ENCODE data around the gene SDC4.

SDC4 gene

DNA sequence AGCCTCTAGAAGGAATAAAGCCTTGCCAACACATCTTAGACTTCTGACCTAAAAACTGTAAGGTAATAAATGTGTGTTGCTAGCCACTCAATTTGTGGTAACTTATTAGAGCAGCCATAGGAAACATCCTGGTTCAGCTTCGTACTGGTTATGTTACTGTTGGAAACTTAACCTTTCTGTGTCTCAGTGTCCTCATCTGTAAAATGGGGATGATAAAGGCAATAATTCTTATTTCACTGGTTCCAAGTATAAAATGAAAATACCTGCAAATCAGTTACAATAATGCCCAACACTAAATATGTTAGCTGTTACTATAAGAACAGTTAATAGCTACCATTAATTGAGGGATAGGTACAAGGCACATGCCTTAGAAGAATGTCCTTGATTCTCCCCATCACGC is 55.9 kb downstream of the SDC4 start:
- no peak overlapping the region for H3K4me3 ChIP-seq (replicated peaks in 1 of 2; ENCODE audit: low read depth in 2 of 2, low read length in 2 of 2)
- no peak for DNase-seq (ENCODE audit: low read depth in 2 of 2)
- TF ChIP-seq, protein P1, sequence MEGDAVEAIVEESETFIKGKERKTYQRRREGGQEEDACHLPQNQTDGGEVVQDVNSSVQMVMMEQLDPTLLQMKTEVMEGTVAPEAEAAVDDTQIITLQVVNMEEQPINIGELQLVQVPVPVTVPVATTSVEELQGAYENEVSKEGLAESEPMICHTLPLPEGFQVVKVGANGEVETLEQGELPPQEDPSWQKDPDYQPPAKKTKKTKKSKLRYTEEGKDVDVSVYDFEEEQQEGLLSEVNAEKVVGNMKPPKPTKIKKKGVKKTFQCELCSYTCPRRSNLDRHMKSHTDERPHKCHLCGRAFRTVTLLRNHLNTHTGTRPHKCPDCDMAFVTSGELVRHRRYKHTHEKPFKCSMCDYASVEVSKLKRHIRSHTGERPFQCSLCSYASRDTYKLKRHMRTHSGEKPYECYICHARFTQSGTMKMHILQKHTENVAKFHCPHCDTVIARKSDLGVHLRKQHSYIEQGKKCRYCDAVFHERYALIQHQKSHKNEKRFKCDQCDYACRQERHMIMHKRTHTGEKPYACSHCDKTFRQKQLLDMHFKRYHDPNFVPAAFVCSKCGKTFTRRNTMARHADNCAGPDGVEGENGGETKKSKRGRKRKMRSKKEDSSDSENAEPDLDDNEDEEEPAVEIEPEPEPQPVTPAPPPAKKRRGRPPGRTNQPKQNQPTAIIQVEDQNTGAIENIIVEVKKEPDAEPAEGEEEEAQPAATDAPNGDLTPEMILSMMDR (IDR thresholded peaks at IDR 0.05; ENCODE audit: low read depth, low read length): no peak

DNA sequence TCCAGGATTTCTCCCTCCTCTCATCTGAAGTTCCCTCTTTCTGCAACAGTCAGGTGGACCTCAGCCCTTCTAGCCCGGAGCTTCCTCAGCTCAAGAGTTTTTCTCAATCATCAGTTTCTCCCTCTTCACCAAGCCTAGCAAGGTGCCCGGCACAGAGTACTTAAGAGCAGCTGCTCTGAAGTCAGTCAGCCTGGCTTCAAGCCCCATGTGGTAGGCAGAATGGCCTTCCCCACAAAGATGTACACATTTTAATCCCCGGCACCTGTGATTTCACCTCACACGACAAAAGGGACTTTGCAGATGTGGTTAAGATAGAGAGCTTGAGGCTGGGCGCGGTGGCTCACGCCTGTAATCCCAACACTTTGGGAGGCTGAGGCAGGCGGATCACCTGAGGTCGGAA is 56.7 kb downstream of the SDC4 start:
- TF ChIP-seq, protein P1 (IDR thresholded peaks at IDR 0.05; ENCODE audit: low read depth, low read length): no peak
- no peak for DNase-seq (ENCODE audit: low read depth in 2 of 2)
- H3K4me3 ChIP-seq (replicated peaks in 1 of 2; ENCODE audit: low read depth in 2 of 2, low read length in 2 of 2): no peak overlapping the region

- no peak overlapping the region for H3K4me3 ChIP-seq (replicated peaks in 1 of 2; ENCODE audit: low read depth in 2 of 2, low read length in 2 of 2)
- TF ChIP-seq, protein P1 (IDR thresholded peaks at IDR 0.05; ENCODE audit: low read depth, low read length): peak; percentile 88
- peak; percentile 80 to 84 for DNase-seq (ENCODE audit: low read depth in 2 of 2)
These were observed 57.4 kb downstream of the SDC4 start for GRCh38 chr20:45290677-45291355.

GRCh38 chr20:45289942-45290676 is 58.1 kb downstream of the SDC4 start:
- no peak for DNase-seq (ENCODE audit: low read depth in 2 of 2)
- H3K4me3 ChIP-seq (replicated peaks in 1 of 2; ENCODE audit: low read depth in 2 of 2, low read length in 2 of 2): no peak overlapping the region
- TF ChIP-seq, protein P1 (IDR thresholded peaks at IDR 0.05; ENCODE audit: low read depth, low read length): no peak

- no peak for DNase-seq (ENCODE audit: low read depth in 2 of 2)
- no peak overlapping the region for H3K4me3 ChIP-seq (replicated peaks in 1 of 2; ENCODE audit: low read depth in 2 of 2, low read length in 2 of 2)
- TF ChIP-seq, protein P1 (IDR thresholded peaks at IDR 0.05; ENCODE audit: low read depth, low read length): no peak
These were observed 59.4 kb downstream of the SDC4 start for GRCh38 chr20:45288860-45289259.

DNA sequence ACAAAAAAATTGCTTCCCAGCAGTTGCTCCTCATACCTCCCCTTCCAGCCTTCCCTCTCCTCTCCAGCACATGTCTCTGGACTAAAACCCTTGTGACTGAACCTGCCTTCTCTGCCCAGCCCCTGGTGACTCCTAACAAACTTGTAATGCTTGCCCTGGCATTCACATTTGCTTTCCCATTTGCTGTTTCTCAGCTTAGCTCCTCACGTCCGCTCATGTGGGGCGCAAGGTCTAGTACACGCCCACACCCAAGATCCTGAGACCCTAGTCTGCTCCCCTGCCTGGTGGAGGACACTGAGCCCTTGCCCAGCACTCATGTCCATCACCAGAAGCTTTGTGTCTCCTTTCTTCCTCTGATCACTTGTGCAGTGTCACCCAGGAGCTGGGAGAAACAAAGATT is 59.8 kb downstream of the SDC4 start:
- H3K4me3 ChIP-seq (replicated peaks in 1 of 2; ENCODE audit: low read depth in 2 of 2, low read length in 2 of 2): no peak overlapping the region
- TF ChIP-seq, protein P1 (IDR thresholded peaks at IDR 0.05; ENCODE audit: low read depth, low read length): no peak
- no peak for DNase-seq (ENCODE audit: low read depth in 2 of 2)
